ENCODE results near the gene CFAP54.

Gene CFAP54

GRCh38 chr12:96886998-96887677, 397.8 kb downstream of the CFAP54 start:
- DNase-seq (ENCODE audit: low spot score), result no peak

DNA sequence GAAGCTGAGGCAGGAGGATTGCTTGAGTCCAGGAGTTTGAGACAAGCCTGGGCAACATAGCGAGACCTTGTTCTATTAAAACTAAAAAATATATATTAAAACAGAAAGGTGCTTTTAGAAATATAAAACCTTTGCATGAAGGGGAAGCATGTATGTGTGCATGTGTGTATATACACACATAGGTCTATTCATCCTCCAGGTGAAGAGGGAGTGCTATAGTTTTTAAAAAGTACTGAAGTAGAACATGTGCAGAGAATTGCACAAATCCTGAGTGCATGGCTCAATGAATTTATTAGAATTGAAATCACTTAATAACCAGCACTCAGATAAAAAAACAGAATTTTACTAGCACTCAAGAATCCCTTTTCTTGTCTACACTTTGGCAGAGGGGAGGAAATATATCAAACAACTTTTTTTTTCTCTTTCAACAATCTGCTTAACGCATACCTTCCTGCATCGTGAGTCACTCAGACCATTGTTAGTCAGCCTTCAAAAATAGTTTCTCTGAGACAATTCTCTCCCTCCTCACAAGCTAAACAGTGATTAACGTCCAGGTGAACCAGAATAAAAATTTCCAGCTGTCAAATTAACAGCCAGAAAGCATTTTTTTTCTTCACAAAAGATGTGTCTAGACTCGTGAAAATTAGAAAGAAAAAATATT, 400.0 kb downstream of the CFAP54 start:
- no peak for TF ChIP-seq CTCF (IDR thresholded peaks at IDR 0.05; ENCODE audit: extremely low read depth, missing control alignments)
- DNase-seq (ENCODE audit: low spot score), result no peak

More at GRCh38 chr12:96886998-96887677, 397.8 kb downstream of the CFAP54 start:
- no peak for TF ChIP-seq CTCF (IDR thresholded peaks at IDR 0.05; ENCODE audit: extremely low read depth, missing control alignments)

GRCh38 chr12:96890331-96890730, 401.0 kb downstream of the CFAP54 start:
- DNase-seq (ENCODE audit: low spot score), result no peak

DNA sequence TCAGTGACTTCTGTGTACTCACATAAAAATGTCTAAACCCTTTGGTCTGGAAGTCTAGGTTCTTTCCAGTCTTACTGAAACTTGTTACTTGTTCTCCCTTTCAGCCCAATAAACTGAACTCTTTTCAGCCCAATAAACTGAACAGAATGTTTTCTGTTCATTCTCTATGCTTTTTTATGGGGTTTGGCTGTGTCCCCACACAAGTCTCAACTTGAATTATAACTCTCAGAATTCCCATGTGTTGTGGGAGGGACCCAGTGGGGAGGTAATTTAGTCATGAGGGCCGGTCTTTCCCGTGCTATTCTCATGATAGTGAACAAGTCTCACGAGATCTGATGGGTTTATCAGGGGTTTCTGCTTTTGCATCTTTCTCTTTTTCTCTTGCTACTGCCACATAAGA, 402.7 kb downstream of the CFAP54 start:
- DNase-seq (ENCODE audit: low spot score), result no peak
- TF ChIP-seq CTCF (IDR thresholded peaks at IDR 0.05; ENCODE audit: extremely low read depth, missing control alignments), result no peak

More at GRCh38 chr12:96890331-96890730, 401.0 kb downstream of the CFAP54 start:
- no peak for TF ChIP-seq CTCF (IDR thresholded peaks at IDR 0.05; ENCODE audit: extremely low read depth, missing control alignments)

DNA sequence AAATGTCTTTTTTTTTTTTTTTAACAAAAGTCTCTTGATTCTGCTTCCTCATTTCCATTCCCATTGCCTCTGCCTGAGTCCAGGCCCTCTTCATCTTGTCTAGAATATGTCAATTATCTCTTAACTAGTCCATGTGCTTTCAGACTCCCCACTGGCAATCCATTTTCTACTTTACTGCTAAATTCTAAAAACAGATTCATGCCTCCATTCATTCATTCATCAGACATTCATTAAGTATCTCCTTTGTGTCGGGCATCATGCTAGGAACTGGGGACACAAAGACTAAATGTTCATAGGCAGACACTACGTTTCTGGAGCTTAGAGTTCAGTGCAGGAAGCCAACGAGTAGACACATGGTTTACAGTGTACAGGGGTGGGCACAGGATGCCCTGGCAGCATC, 408.0 kb downstream of the CFAP54 start:
- no peak for DNase-seq (ENCODE audit: low spot score)
- TF ChIP-seq CTCF (IDR thresholded peaks at IDR 0.05; ENCODE audit: extremely low read depth, missing control alignments), result no peak

DNA sequence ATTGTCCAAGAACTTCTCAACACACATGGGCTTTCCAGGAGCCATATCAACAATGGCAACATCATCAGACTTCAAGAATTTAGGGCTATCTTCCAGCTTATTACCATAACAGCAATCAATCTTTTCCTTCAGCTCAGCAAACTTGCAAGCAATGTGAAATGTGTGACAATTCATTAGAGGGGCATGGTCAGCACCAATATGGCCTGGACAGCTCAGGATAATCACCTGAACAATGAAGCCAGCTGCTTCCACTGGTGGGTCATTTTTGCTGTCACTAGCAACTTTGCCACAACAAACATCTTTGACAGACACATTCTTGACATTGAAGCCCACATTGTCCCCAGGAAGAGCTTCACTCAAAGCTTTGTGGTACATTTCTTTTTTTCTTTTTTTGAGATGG, 411.8 kb downstream of the CFAP54 start:
- DNase-seq (ENCODE audit: low spot score), result no peak
- TF ChIP-seq CTCF (IDR thresholded peaks at IDR 0.05; ENCODE audit: extremely low read depth, missing control alignments), result no peak

- peak; percentile 9 for TF ChIP-seq CTCF (IDR thresholded peaks at IDR 0.05; ENCODE audit: extremely low read depth, missing control alignments)
- no peak for DNase-seq (ENCODE audit: low spot score)
Observed at GRCh38 chr12:96902076-96902475, 412.7 kb downstream of the CFAP54 start.

Data from GM20000 (cell line).